ENCODE results near the gene PLCG2.

Gene PLCG2

DNA sequence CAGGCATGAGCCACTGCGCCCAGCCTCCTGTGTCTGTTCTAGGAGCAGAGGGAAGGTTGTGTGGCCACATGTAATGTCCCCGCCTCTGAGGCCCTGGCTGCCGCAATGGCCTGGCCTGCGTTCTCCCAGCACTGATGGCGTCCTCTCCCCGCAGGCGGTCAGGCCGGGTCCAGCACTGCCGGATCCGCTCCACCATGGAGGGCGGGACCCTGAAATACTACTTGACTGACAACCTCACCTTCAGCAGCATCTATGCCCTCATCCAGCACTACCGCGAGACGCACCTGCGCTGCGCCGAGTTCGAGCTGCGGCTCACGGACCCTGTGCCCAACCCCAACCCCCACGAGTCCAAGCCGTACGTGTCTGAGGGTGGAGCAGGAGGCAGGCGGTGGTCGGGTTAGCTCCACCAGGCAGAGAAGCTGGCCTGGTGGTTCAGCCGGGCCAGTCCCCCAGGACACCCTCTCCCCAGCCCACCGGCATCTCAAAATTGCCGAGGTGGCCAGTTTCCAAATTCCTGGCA lies 131.3 kb downstream of the PLCG2 start:
- H3K4me1 ChIP-seq (ENCODE audit: control insufficient read depth, insufficient read depth, low read length, unreplicated experiment), result no peaks in the 10 kb centered on the region
- no peak overlapping the region for H2AFZ ChIP-seq (ENCODE audit: low read length, unreplicated experiment)
- peaks cover 9% of the 10 kb centered on the region; the same call in 1 of the 2 replicates for H3K27me3 ChIP-seq (ENCODE audit: insufficient read depth, low read length)
- H3K79me2 ChIP-seq (ENCODE audit: control insufficient read depth, insufficient read depth, low read length, unreplicated experiment), result no peaks in the 10 kb centered on the region
- H3K36me3 ChIP-seq (ENCODE audit: insufficient read depth, low read length), result no peaks in the 10 kb centered on the region
- H3K27ac ChIP-seq (ENCODE audit: low read depth, low read length), result no peak overlapping the region
- no peak overlapping the region for H3K4me3 ChIP-seq (ENCODE audit: low read depth, low read length)

DNA sequence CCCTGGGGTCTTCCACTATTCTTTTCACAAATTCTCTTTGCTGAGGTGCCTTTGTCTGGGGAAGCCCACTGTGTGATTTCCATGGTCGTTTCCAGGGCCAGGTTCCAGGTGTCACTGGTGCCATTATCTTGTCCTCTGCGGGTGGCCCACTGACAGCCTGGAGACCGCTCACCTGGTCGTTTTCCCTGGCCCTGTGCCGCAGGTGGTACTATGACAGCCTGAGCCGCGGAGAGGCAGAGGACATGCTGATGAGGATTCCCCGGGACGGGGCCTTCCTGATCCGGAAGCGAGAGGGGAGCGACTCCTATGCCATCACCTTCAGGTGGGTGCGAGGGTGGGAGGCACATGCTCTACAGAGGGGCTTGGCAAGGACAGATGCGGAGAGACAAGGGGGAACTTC lies 133.3 kb downstream of the PLCG2 start:
- Histone ChIP-seq H3K4me3 (ENCODE audit: low read depth, low read length) (no peak overlapping the region), H3K27ac (ENCODE audit: low read depth, low read length) (no peak overlapping the region), H2AFZ (ENCODE audit: low read length, unreplicated experiment) (no peak overlapping the region), H3K27me3 (ENCODE audit: insufficient read depth, low read length) (peaks cover 9% of the 10 kb centered on the region; the same call in 1 of the 2 replicates), H3K79me2 (ENCODE audit: control insufficient read depth, insufficient read depth, low read length, unreplicated experiment) (no peaks in the 10 kb centered on the region), H3K36me3 (ENCODE audit: insufficient read depth, low read length) (no peaks in the 10 kb centered on the region), H3K4me1 (ENCODE audit: control insufficient read depth, insufficient read depth, low read length, unreplicated experiment) (no peaks in the 10 kb centered on the region)

DNA sequence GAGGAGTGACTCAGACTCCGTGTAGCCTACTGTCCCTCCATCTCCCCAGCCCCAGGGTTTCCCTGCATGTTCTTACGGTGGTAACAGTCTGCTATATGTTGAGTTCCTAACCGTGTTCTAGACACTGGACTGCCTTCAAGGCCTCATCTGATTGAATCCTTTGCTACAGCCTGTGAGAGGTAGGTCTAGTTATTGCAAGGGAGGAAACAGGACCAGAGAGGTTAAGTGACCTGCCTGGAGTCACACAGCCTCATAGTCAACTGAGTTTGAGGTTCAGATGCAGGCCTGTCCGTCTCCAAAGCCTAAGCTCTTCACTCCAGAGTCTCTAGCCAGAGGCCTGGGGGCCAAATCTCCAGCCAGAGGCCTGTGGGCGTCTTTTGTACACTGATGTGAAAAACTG lies 134.1 kb downstream of the PLCG2 start:
- H3K79me2 ChIP-seq (ENCODE audit: control insufficient read depth, insufficient read depth, low read length, unreplicated experiment), result no peaks in the 10 kb centered on the region
- no peak overlapping the region for H3K4me3 ChIP-seq (ENCODE audit: low read depth, low read length)
- H3K27ac ChIP-seq (ENCODE audit: low read depth, low read length), result no peak overlapping the region
- 0 out of 2 replicates have a peak, but pooled peaks cover 7% of the 10 kb centered on the region for H3K27me3 ChIP-seq (ENCODE audit: insufficient read depth, low read length)
- no peaks in the 10 kb centered on the region for H3K36me3 ChIP-seq (ENCODE audit: insufficient read depth, low read length)
- no peak overlapping the region for H2AFZ ChIP-seq (ENCODE audit: low read length, unreplicated experiment)
- H3K4me1 ChIP-seq (ENCODE audit: control insufficient read depth, insufficient read depth, low read length, unreplicated experiment), result no peaks in the 10 kb centered on the region

DNA sequence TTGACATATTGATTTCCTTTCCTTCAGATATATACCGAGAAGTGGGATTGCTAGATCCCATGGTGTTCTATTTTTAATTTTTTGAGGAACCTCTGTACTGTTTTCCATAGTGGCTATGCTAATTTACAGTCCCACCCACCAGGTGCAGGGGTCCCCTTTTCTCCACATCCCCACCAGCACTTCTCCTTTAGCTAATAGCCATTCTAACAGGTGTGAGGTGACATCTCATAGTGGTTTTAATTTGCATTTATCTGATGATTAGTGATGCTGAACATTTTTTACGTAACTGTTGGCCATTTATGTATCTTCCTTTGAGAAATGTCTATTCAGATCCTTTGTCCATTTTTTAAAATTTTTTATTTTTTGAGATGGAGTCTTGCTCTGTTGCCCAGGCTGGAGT lies 138.3 kb downstream of the PLCG2 start:
- no peak overlapping the region for H2AFZ ChIP-seq (ENCODE audit: low read length, unreplicated experiment)
- no peak overlapping the region for H3K27ac ChIP-seq (ENCODE audit: low read depth, low read length)
- H3K27me3 ChIP-seq (ENCODE audit: insufficient read depth, low read length), result 0 out of 2 replicates have a peak, but pooled peaks cover 7% of the 10 kb centered on the region
- H3K4me3 ChIP-seq (ENCODE audit: low read depth, low read length), result no peak overlapping the region
- H3K4me1 ChIP-seq (ENCODE audit: control insufficient read depth, insufficient read depth, low read length, unreplicated experiment), result no peaks in the 10 kb centered on the region
- no peaks in the 10 kb centered on the region for H3K79me2 ChIP-seq (ENCODE audit: control insufficient read depth, insufficient read depth, low read length, unreplicated experiment)
- H3K36me3 ChIP-seq (ENCODE audit: insufficient read depth, low read length), result no peaks in the 10 kb centered on the region

DNA sequence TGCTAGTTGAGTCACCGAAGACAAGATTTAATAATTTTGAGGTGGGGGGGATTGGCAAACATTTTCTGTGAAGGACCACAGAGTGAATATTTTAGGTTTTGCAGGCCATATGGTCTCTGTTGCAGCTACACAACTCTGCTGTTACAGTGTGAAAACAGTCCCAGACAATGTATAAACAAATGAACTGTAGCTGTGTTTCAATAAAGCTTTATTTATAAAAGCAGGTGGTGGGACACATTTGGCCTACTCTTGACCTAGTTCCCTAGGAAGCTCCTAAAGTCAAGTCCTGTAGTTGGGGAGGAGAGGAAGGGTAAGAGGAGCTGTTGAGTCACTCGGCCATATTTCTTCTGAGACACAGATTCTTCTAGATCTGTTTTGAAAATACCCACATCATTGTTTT lies 139.8 kb downstream of the PLCG2 start:
- Histone ChIP-seq H3K79me2 (ENCODE audit: control insufficient read depth, insufficient read depth, low read length, unreplicated experiment) (no peaks in the 10 kb centered on the region), H3K27ac (ENCODE audit: low read depth, low read length) (no peak overlapping the region), H3K36me3 (ENCODE audit: insufficient read depth, low read length) (no peaks in the 10 kb centered on the region), H3K4me3 (ENCODE audit: low read depth, low read length) (no peak overlapping the region), H3K4me1 (ENCODE audit: control insufficient read depth, insufficient read depth, low read length, unreplicated experiment) (no peaks in the 10 kb centered on the region), H3K27me3 (ENCODE audit: insufficient read depth, low read length) (peaks cover 7% of the 10 kb centered on the region; the same call in 1 of the 2 replicates), H2AFZ (ENCODE audit: low read length, unreplicated experiment) (no peak overlapping the region)

DNA sequence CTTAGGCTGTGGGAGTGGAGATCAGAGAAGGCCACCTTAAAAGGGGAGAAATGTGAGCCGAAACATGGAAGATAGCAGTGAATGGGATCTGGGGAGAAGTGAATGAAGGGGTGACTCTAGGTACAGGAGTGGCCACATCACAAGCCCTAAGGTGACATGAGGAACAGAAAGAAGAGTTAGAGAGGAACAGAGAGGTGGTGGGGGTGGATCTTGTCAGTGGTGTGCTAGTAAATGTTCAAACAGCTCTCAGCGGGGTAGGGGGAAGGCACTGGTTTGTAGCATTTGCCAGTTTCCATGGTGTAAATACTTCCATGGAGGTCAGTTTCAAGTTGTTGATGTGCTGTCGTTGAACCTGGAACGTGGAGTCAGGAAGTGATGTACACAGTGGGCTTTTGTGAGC lies 141.4 kb downstream of the PLCG2 start:
- Histone ChIP-seq H3K27me3 (ENCODE audit: insufficient read depth, low read length) (peaks cover 5% of the 10 kb centered on the region), H3K4me1 (ENCODE audit: control insufficient read depth, insufficient read depth, low read length, unreplicated experiment) (no peaks in the 10 kb centered on the region), H3K79me2 (ENCODE audit: control insufficient read depth, insufficient read depth, low read length, unreplicated experiment) (no peaks in the 10 kb centered on the region), H3K4me3 (ENCODE audit: low read depth, low read length) (no peak overlapping the region), H3K36me3 (ENCODE audit: insufficient read depth, low read length) (no peaks in the 10 kb centered on the region), H3K27ac (ENCODE audit: low read depth, low read length) (no peak overlapping the region), H2AFZ (ENCODE audit: low read length, unreplicated experiment) (no peak overlapping the region)

DNA sequence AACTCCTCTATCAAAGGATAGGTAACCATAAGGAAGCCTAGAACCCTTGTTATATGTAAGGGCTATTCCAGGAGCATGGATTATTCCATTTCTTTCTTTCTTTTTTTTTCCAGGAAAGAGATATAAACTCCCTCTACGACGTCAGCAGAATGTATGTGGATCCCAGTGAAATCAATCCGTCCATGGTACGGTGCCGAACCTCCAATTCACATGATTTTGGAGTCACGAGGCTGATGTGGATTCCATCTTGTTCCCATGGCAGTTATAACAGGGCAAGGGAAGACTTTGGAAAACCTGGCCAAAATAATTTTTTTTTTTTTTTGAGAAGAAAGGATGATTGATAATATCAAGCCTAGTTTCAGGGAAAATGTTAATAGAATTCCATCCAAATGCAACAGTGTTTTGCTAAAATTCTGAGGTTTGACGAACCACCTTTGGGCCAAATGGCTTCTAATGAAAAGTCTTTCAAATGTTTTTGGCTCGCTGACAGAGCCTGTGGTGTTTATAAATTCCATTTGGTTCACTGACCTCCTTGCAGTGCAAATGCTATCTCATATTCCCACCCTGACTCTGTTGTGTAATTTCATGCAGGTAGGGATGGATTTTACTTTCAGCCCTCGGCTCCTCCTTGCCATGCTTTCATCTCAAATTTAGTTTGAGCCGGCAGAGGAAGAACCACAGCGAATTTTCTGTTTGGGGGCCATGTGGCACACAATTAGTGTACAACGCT lies 142.2 kb downstream of the PLCG2 start:
- Histone ChIP-seq H3K27ac (ENCODE audit: low read depth, low read length) (no peak overlapping the region), H3K4me1 (ENCODE audit: control insufficient read depth, insufficient read depth, low read length, unreplicated experiment) (no peaks in the 10 kb centered on the region), H2AFZ (ENCODE audit: low read length, unreplicated experiment) (no peak overlapping the region), H3K4me3 (ENCODE audit: low read depth, low read length) (no peak overlapping the region), H3K36me3 (ENCODE audit: insufficient read depth, low read length) (no peaks in the 10 kb centered on the region), H3K27me3 (ENCODE audit: insufficient read depth, low read length) (peaks cover 5% of the 10 kb centered on the region), H3K79me2 (ENCODE audit: control insufficient read depth, insufficient read depth, low read length, unreplicated experiment) (no peaks in the 10 kb centered on the region)

DNA sequence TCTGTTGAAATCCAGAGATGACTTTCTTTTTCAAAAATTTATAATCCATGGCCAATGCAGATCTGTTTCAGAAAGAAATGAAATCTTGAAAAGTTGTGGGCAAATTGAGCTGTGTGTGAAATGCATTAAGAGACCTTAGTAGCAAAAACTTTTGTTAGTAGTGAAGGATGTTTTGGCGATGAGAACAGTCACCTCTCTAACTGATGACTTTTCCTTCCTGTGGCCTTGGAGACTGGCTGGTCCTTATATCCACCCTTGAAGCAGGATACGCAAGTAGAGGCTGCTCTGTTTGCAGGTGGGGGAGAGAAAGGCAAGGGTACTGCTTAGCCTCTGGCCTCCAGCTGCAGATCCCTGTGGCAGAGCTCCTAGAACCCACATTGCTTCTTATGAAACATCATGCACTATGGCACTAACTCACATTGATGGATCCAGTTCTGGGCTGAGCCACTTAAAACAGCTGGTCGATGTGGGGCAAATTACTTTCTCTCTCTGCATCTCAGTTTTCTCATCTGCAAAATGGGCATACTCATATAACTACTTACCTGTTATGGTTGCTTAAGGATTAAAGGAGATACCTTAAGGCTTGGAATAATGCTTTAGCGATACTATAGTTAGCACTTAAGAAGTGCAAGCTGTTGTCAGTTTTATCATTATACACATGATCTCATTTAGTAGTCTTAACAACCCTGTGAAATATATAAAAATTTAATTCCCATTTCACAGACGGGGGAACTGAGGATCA lies 142.9 kb downstream of the PLCG2 start:
- Histone ChIP-seq H3K27me3 (ENCODE audit: insufficient read depth, low read length) (peaks cover 8% of the 10 kb centered on the region), H2AFZ (ENCODE audit: low read length, unreplicated experiment) (no peak overlapping the region), H3K4me1 (ENCODE audit: control insufficient read depth, insufficient read depth, low read length, unreplicated experiment) (no peaks in the 10 kb centered on the region), H3K79me2 (ENCODE audit: control insufficient read depth, insufficient read depth, low read length, unreplicated experiment) (no peaks in the 10 kb centered on the region), H3K36me3 (ENCODE audit: insufficient read depth, low read length) (no peaks in the 10 kb centered on the region), H3K27ac (ENCODE audit: low read depth, low read length) (no peak overlapping the region), H3K4me3 (ENCODE audit: low read depth, low read length) (no peak overlapping the region)

DNA sequence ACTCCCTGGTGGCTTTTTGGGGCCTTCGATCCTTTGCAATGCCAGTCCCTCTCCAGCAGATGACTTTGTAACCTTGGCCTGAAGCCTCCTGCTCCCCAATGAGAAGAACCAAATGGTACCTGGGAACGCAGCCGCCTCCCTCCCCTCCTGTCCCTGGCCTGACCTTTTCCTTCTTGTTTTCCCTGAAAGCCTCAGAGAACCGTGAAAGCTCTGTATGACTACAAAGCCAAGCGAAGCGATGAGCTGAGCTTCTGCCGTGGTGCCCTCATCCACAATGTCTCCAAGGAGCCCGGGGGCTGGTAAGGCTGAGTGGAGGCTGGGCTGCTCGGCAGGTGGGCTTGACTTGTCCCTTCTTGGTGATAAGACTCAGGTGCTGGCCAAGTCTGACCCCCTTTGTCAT lies 144.2 kb downstream of the PLCG2 start:
- Histone ChIP-seq H3K36me3 (ENCODE audit: insufficient read depth, low read length) (no peaks in the 10 kb centered on the region), H2AFZ (ENCODE audit: low read length, unreplicated experiment) (no peak overlapping the region), H3K4me3 (ENCODE audit: low read depth, low read length) (no peak overlapping the region), H3K4me1 (ENCODE audit: control insufficient read depth, insufficient read depth, low read length, unreplicated experiment) (no peaks in the 10 kb centered on the region), H3K27ac (ENCODE audit: low read depth, low read length) (no peak overlapping the region), H3K79me2 (ENCODE audit: control insufficient read depth, insufficient read depth, low read length, unreplicated experiment) (no peaks in the 10 kb centered on the region), H3K27me3 (ENCODE audit: insufficient read depth, low read length) (peaks cover 16% of the 10 kb centered on the region)

DNA sequence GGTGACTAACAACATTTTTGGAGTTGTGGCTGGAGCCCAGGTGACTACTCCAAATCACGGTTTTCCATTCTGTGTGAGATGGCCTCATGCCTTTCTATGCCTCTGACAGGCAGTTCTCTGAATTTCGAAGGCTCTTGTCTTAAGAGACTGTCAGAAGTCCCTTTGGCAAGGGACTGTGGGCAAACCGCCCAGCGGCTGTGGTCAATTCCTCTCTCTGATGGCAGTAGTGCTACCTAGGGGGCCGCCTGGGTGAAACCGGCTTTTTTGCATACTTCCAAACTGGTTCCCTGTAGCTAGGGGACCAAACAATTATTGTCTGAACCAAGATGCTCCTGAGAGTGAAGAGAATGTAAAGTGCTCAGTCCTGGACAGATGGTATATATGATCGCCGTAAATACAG lies 145.9 kb downstream of the PLCG2 start:
- Histone ChIP-seq H3K27me3 (ENCODE audit: insufficient read depth, low read length) (peaks cover 19% of the 10 kb centered on the region), H3K4me1 (ENCODE audit: control insufficient read depth, insufficient read depth, low read length, unreplicated experiment) (peaks cover 7% of the 10 kb centered on the region), H3K36me3 (ENCODE audit: insufficient read depth, low read length) (no peaks in the 10 kb centered on the region), H2AFZ (ENCODE audit: low read length, unreplicated experiment) (no peak overlapping the region), H3K79me2 (ENCODE audit: control insufficient read depth, insufficient read depth, low read length, unreplicated experiment) (no peaks in the 10 kb centered on the region), H3K27ac (ENCODE audit: low read depth, low read length) (no peak overlapping the region), H3K4me3 (ENCODE audit: low read depth, low read length) (no peak overlapping the region)

DNA sequence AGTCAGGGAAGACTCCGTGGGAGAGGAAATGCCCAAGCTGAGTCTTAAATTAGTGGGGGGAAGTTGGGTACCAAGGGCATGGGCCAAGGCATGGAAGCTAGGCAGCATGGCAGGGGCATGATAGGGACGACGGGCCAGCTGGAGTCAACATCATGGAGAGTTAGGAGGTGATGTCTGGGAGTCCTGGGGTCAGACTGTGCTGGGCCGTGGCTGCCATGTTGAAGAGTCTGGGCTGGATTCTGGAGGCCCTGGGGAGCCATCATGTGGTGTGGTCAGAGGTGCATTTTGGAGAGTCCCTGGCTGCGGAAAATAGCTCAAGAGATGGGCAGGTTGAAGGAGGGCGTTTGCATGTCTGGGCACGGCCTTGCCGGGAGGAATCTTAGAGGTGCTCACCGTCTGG lies 146.9 kb downstream of the PLCG2 start:
- H3K36me3 ChIP-seq (ENCODE audit: insufficient read depth, low read length), result no peaks in the 10 kb centered on the region

More for the DNA sequence above, 146.9 kb downstream of the PLCG2 start:
- Histone ChIP-seq H2AFZ (ENCODE audit: low read length, unreplicated experiment) (no peak overlapping the region), H3K27me3 (ENCODE audit: insufficient read depth, low read length) (peaks cover 19% of the 10 kb centered on the region), H3K79me2 (ENCODE audit: control insufficient read depth, insufficient read depth, low read length, unreplicated experiment) (no peaks in the 10 kb centered on the region), H3K4me1 (ENCODE audit: control insufficient read depth, insufficient read depth, low read length, unreplicated experiment) (peaks cover 7% of the 10 kb centered on the region), H3K27ac (ENCODE audit: low read depth, low read length) (no peak overlapping the region), H3K4me3 (ENCODE audit: low read depth, low read length) (no peak overlapping the region)
